IPS-18a (cell line): ENCODE results near the gene CCDC107.

Source experiments
- H3K27ac ChIP-seq: one replicate; pipeline ENCODE4 v1.5.1; 2013; ENCODE audit warnings: low read length
- H3K27me3 ChIP-seq: one replicate; pipeline ENCODE4 v1.6.1; 2013; ENCODE audit warnings: mild to moderate bottlenecking, low read length; ENCODE audit not compliant: control insufficient read depth, insufficient read depth
- H3K36me3 ChIP-seq: one replicate; pipeline ENCODE4 v1.6.1; 2013; ENCODE audit warnings: low read depth, low read length; ENCODE audit not compliant: control insufficient read depth
- H3K4me1 ChIP-seq: one replicate; pipeline ENCODE4 v1.6.1; 2013; ENCODE audit warnings: low read depth, low read length; ENCODE audit not compliant: control insufficient read depth
- H3K4me3 ChIP-seq: one replicate; pipeline ENCODE4 v1.5.1; 2013; ENCODE audit warnings: low read length
- H3K9ac ChIP-seq: one replicate; pipeline ENCODE4 v1.6.1; 2013; ENCODE audit warnings: mild to moderate bottlenecking, low read length, moderate library complexity
- H3K9me3 ChIP-seq: one replicate; pipeline ENCODE4 v1.6.1; 2013; ENCODE audit warnings: low read depth, low read length; ENCODE audit not compliant: control insufficient read depth

Gene CCDC107

GRCh38 chr9:35700031-35700430, 41.9 kb downstream of the CCDC107 start:
- H3K9me3 ChIP-seq, result no peaks in the 10 kb centered on the region
- no peak overlapping the region for H3K9ac ChIP-seq
- no peak overlapping the region for H3K27ac ChIP-seq
- H3K4me3 ChIP-seq, result no peak overlapping the region
- H3K27me3 ChIP-seq, result no peaks in the 10 kb centered on the region
- H3K4me1 ChIP-seq, result no peaks in the 10 kb centered on the region
- peaks cover 81% of the 10 kb centered on the region for H3K36me3 ChIP-seq

- H3K4me3 ChIP-seq, result no peak overlapping the region
- H3K9me3 ChIP-seq, result no peaks in the 10 kb centered on the region
- no peaks in the 10 kb centered on the region for H3K27me3 ChIP-seq
- H3K36me3 ChIP-seq, result peaks cover 90% of the 10 kb centered on the region
- H3K4me1 ChIP-seq, result no peaks in the 10 kb centered on the region
- H3K27ac ChIP-seq, result no peak overlapping the region
- no peak overlapping the region for H3K9ac ChIP-seq
Observed at GRCh38 chr9:35700942-35701341, 42.9 kb downstream of the CCDC107 start.

GRCh38 chr9:35702696-35703095, 44.6 kb downstream of the CCDC107 start:
- H3K27ac ChIP-seq, result no peak overlapping the region
- H3K4me3 ChIP-seq, result no peak overlapping the region
- H3K27me3 ChIP-seq, result no peaks in the 10 kb centered on the region
- H3K9ac ChIP-seq, result no peak overlapping the region
- H3K36me3 ChIP-seq, result peaks cover 98% of the 10 kb centered on the region
- H3K9me3 ChIP-seq, result no peaks in the 10 kb centered on the region
- no peaks in the 10 kb centered on the region for H3K4me1 ChIP-seq

GRCh38 chr9:35703906-35704672, 46.0 kb downstream of the CCDC107 start:
- Histone ChIP-seq H3K36me3 (peaks cover 98% of the 10 kb centered on the region), H3K4me3 (no peak overlapping the region), H3K9ac (no peak overlapping the region), H3K9me3 (no peaks in the 10 kb centered on the region), H3K27me3 (no peaks in the 10 kb centered on the region), H3K27ac (no peak overlapping the region), H3K4me1 (no peaks in the 10 kb centered on the region)

GRCh38 chr9:35705372-35705771, 47.3 kb downstream of the CCDC107 start:
- Histone ChIP-seq H3K27ac (no peak overlapping the region), H3K9me3 (no peaks in the 10 kb centered on the region), H3K4me3 (no peak overlapping the region), H3K36me3 (peaks cover 91% of the 10 kb centered on the region), H3K9ac (no peak overlapping the region), H3K27me3 (no peaks in the 10 kb centered on the region), H3K4me1 (no peaks in the 10 kb centered on the region)

GRCh38 chr9:35705836-35706430, 47.8 kb downstream of the CCDC107 start:
- Histone ChIP-seq H3K36me3 (peaks cover 91% of the 10 kb centered on the region), H3K27me3 (no peaks in the 10 kb centered on the region), H3K9ac (no peak overlapping the region)

GRCh38 chr9:35706951-35707350, 48.9 kb downstream of the CCDC107 start:
- Histone ChIP-seq H3K4me1 (no peaks in the 10 kb centered on the region), H3K27ac (no peak overlapping the region), H3K27me3 (no peaks in the 10 kb centered on the region), H3K9me3 (no peaks in the 10 kb centered on the region), H3K9ac (no peak overlapping the region), H3K36me3 (peaks cover 91% of the 10 kb centered on the region), H3K4me3 (no peak overlapping the region)

More at GRCh38 chr9:35705836-35706430, 47.8 kb downstream of the CCDC107 start:
- no peaks in the 10 kb centered on the region for H3K9me3 ChIP-seq
- no peak overlapping the region for H3K4me3 ChIP-seq
- H3K27ac ChIP-seq, result no peak overlapping the region
- no peaks in the 10 kb centered on the region for H3K4me1 ChIP-seq

- H3K9ac ChIP-seq, result no peak overlapping the region
- peaks cover 88% of the 10 kb centered on the region for H3K36me3 ChIP-seq
- no peaks in the 10 kb centered on the region for H3K4me1 ChIP-seq
- no peaks in the 10 kb centered on the region for H3K9me3 ChIP-seq
- no peak overlapping the region for H3K27ac ChIP-seq
- no peak overlapping the region for H3K4me3 ChIP-seq
- H3K27me3 ChIP-seq, result no peaks in the 10 kb centered on the region
Observed at GRCh38 chr9:35708146-35708545, 50.1 kb downstream of the CCDC107 start.

GRCh38 chr9:35710818-35711500, 52.9 kb downstream of the CCDC107 start:
- Histone ChIP-seq H3K4me1 (no peaks in the 10 kb centered on the region), H3K36me3 (peaks cover 88% of the 10 kb centered on the region), H3K27me3 (no peaks in the 10 kb centered on the region), H3K27ac (no peak overlapping the region), H3K9ac (no peak overlapping the region), H3K9me3 (no peaks in the 10 kb centered on the region), H3K4me3 (no peak overlapping the region)
